ENCODE data around the gene USE1. TPM values are rescaled to one million over a fixed set of nuclear protein-coding genes. Genes with fewer than 3 reads are reported as not detected.

The USE1 gene
- polyA plus RNA-seq, 2 of the 4 experiments (the other 2 are of a cell fraction) = 10.1 to 16.5 TPM

GRCh38 chr19:17211547-17212446, 3.4 kb upstream of the USE1 start:
- Histone ChIP-seq H3K4me2 (no peak overlapping the region), H3K4me3 (no peak overlapping the region), H3K9me3 (no peaks in the 10 kb centered on the region), H3K27ac (no peak overlapping the region), H3K4me1 (peaks cover 9% of the 10 kb centered on the region; the same call in 1 of the 3 replicates)
- no peak for TF ChIP-seq MYC (IDR thresholded peaks at IDR 0.05; ENCODE audit: borderline replicate concordance, low read length)
- no peak for TF ChIP-seq POLR2A (IDR thresholded peaks at IDR 0.05; ENCODE audit: low read length)
- FAIRE-seq = no peak
- WGBS (ENCODE audit: missing lambda C conversion rate) = 95% methylated on average over 21 of the region's 58 CpGs
- no peak for DNase-seq (ENCODE audit: low read depth in 1 of 2, low spot score in 1 of 2)
- no peak for ATAC-seq
- POLR2A ChIA-PET = no interaction called here
- CTCF ChIA-PET = no interaction called here

- ChIA-PET POLR2A (no interaction called here), CTCF (interaction anchor here (1.1 to 1.6 kb wide), 2 partner anchors 9 to 22 kb away, joined by 4 read pairs; no protein-coding TSS in a partner anchor)
- no peak for DNase-seq (ENCODE audit: low read depth in 1 of 2, low spot score in 1 of 2)
- TF ChIP-seq ZSCAN20 (CRISPR knock-in tag; IDR thresholded peaks at IDR 0.05) (no peak), FOSL2 (IDR thresholded peaks at IDR 0.05) (no peak), FOSL2 (CRISPR knock-in tag; IDR thresholded peaks at IDR 0.05) (no peak), PHF8 (IDR thresholded peaks at IDR 0.05; ENCODE audit: borderline replicate concordance, low read depth) (no peak), NPAS2 (CRISPR knock-in tag; IDR thresholded peaks at IDR 0.05; ENCODE audit: borderline replicate concordance) (no peak), RAD21 (conservative IDR thresholded peaks at IDR 0.05 in 1 of 2, IDR thresholded peaks at IDR 0.05 in 1 of 2) (no peak), CBX2 (IDR thresholded peaks at IDR 0.05; ENCODE audit: borderline replicate concordance, low read depth) (no peak), RNF2 (IDR thresholded peaks at IDR 0.05; ENCODE audit: borderline replicate concordance, low read depth) (no peak), ZC3H11A (IDR thresholded peaks at IDR 0.05) (no peak), CEBPB (IDR thresholded peaks at IDR 0.05) (no peak), CTCF (IDR thresholded peaks at IDR 0.05) (no peak), HOXB13 (CRISPR knock-in tag; IDR thresholded peaks at IDR 0.05; ENCODE audit: low read depth) (no peak), MAX (IDR thresholded peaks at IDR 0.05) (no peak), EHMT2 (IDR thresholded peaks at IDR 0.05; ENCODE audit: low read depth) (no peak), TFCP2L1 (CRISPR knock-in tag; IDR thresholded peaks at IDR 0.05) (no peak), NFE2L2 (conservative IDR thresholded peaks at IDR 0.05; ENCODE audit: low read length) (no peak), CBX8 (IDR thresholded peaks at IDR 0.05) (no peak)
- FAIRE-seq = no peak
- no peak overlapping the region for H3K27ac ChIP-seq
- H3K4me1 ChIP-seq = peaks cover 9% of the 10 kb centered on the region; the same call in 1 of the 3 replicates
- H3K4me2 ChIP-seq = no peak overlapping the region
- 90% methylated on average over 3 of the region's 5 CpGs for WGBS (ENCODE audit: missing lambda C conversion rate)
- ATAC-seq = no peak
- H3K9me3 ChIP-seq = no peaks in the 10 kb centered on the region
- H3K4me3 ChIP-seq = no peak overlapping the region
Observed at GRCh38 chr19:17213334-17213733, 1.8 kb upstream of the USE1 start.

GRCh38 chr19:17214508-17215126, 540 bp upstream of the USE1 start:
- no peak for FAIRE-seq
- TF ChIP-seq HEYL (CRISPR knock-in tag; IDR thresholded peaks at IDR 0.05) (no peak), ATOH8 (CRISPR knock-in tag; IDR thresholded peaks at IDR 0.05; ENCODE audit: low read depth) (no peak), ESRRA (IDR thresholded peaks at IDR 0.05; ENCODE audit: borderline replicate concordance, low read length) (no peak), PHF8 (IDR thresholded peaks at IDR 0.05; ENCODE audit: borderline replicate concordance, low read depth) (no peak), E2F6 (IDR thresholded peaks at IDR 0.05; ENCODE audit: borderline replicate concordance, low read depth) (no peak), ZSCAN20 (CRISPR knock-in tag; IDR thresholded peaks at IDR 0.05) (no peak), EP300 (IDR thresholded peaks at IDR 0.05) (no peak), POLR2A (IDR thresholded peaks at IDR 0.05; ENCODE audit: low read length) (no peak), CBX2 (IDR thresholded peaks at IDR 0.05; ENCODE audit: borderline replicate concordance, low read depth) (no peak), FOSL2 (IDR thresholded peaks at IDR 0.05) (no peak), FOSL2 (CRISPR knock-in tag; IDR thresholded peaks at IDR 0.05) (no peak), EHMT2 (IDR thresholded peaks at IDR 0.05; ENCODE audit: low read depth) (no peak), SREBF2 (IDR thresholded peaks at IDR 0.05) (no peak), MAX (IDR thresholded peaks at IDR 0.05) (no peak), POLR2AphosphoS2 (conservative IDR thresholded peaks at IDR 0.05; ENCODE audit: low read length) (no peak), ZNF302 (CRISPR knock-in tag; IDR thresholded peaks at IDR 0.05) (no peak), SMC3 (IDR thresholded peaks at IDR 0.05) (no peak), EHF (CRISPR knock-in tag; IDR thresholded peaks at IDR 0.05) (no peak)

More at GRCh38 chr19:17214508-17215126, 540 bp upstream of the USE1 start:
- WGBS (ENCODE audit: missing lambda C conversion rate) = 26% methylated on average over 15 of the region's 16 CpGs
- peaks cover 9% of the 10 kb centered on the region; the same call in 1 of the 3 replicates for H3K4me1 ChIP-seq
- peak overlapping the region; percentile 97 for H3K27ac ChIP-seq
- peak overlapping the region; percentile 60 for H3K4me3 ChIP-seq
- ChIA-PET POLR2A (interaction anchor here (0.9 to 2.1 kb wide), 9 partner anchors 12 to 554 kb away, joined by 3 to 18 read pairs (median 5); partner anchors contain the start of genes BABAM1, OCEL1 and TMEM38A), CTCF (interaction anchor here (0.9 to 1.6 kb wide), 4 partner anchors 10 to 68 kb away, joined by 3 to 4 read pairs (median 4); no protein-coding TSS in a partner anchor)
- no peak for DNase-seq (ENCODE audit: low read depth in 1 of 2, low spot score in 1 of 2)
- no peak for ATAC-seq
- H3K9me3 ChIP-seq = no peaks in the 10 kb centered on the region
- H3K4me2 ChIP-seq = peak overlapping the region; percentile 93
